Fibroblast of lung (primary cell): ENCODE results near the gene MATK. TPM values are rescaled to one million over a fixed set of nuclear protein-coding genes. Genes with fewer than 3 reads are reported as not detected.

Experiments
- DNase-seq, 2 donors: peaks; one replicate each; pipeline versions ENCODE4 v3.0.0 to v3.0.0-alpha.2; 2010; ENCODE audit warnings: low read depth in 2 of 2
- H2AFZ ChIP-seq: 2 replicates; pipeline ENCODE4 v1.5.1; 2012; ENCODE audit warnings: low read length, control low read depth, inconsistent platforms
- H3K27ac ChIP-seq: 2 replicates; pipeline ENCODE4 v1.5.1; 2011; ENCODE audit warnings: low read length, control low read depth; ENCODE audit not compliant: insufficient read depth
- H3K27me3 ChIP-seq: 2 replicates; pipeline ENCODE4 v1.5.1; 2011; ENCODE audit warnings: mild to moderate bottlenecking, low read length; ENCODE audit not compliant: control insufficient read depth, insufficient read depth
- H3K36me3 ChIP-seq: 2 replicates; pipeline ENCODE4 v1.5.1; 2011; ENCODE audit warnings: low read length; ENCODE audit not compliant: control insufficient read depth, insufficient read depth
- H3K4me1 ChIP-seq: 2 replicates; pipeline ENCODE4 v1.5.1; 2011; ENCODE audit warnings: low read length; ENCODE audit not compliant: control insufficient read depth, insufficient read depth; ENCODE audit errors: extremely low read depth
- H3K4me2 ChIP-seq: 2 replicates; pipeline ENCODE4 v1.5.1; 2011; ENCODE audit warnings: low read length, control low read depth; ENCODE audit not compliant: insufficient read depth; ENCODE audit errors: extremely low read depth
- H3K4me3 ChIP-seq, 4 experiments: fragments of 200-600 bp in 1 of 4; sonication (generic) in 1 of 4; replicated peaks in 1 of 4; 2 replicates each; pipeline ENCODE4 v1.5.1; 2011 to 2016; ENCODE audit warnings: low read length in 4 of 4, low read depth in 3 of 4, mild to moderate bottlenecking in 3 of 4, control low read depth in 2 of 4, inconsistent platforms in 1 of 4, mixed read lengths in 1 of 4; ENCODE audit not compliant: insufficient read depth in 1 of 4; ENCODE audit errors: control extremely low read depth in 1 of 4
- H3K79me2 ChIP-seq: 2 replicates; pipeline ENCODE4 v1.5.1; 2012; ENCODE audit warnings: mild to moderate bottlenecking, low read length, inconsistent platforms; ENCODE audit not compliant: control insufficient read depth, insufficient read depth
- H3K9ac ChIP-seq: 2 replicates; pipeline ENCODE4 v1.5.1; 2011; ENCODE audit warnings: mild to moderate bottlenecking, low read length, control low read depth; ENCODE audit not compliant: insufficient read depth
- H3K9me3 ChIP-seq: 2 replicates; pipeline ENCODE4 v1.5.1; 2012; ENCODE audit warnings: low read depth, low read length; ENCODE audit not compliant: control insufficient read depth, insufficient read depth
- H4K20me1 ChIP-seq: 2 replicates; pipeline ENCODE4 v1.5.1; 2011; ENCODE audit warnings: low read length; ENCODE audit not compliant: control insufficient read depth, insufficient read depth; ENCODE audit errors: extremely low read depth
- CTCF ChIP-seq, 2 donors: IDR thresholded peaks in 1 of 2; conservative IDR thresholded peaks in 1 of 2; 1 replicate in 1 of 2; 2 replicates in 1 of 2; pipeline ENCODE4 v1.5.1; 2011 to 2012; ENCODE audit warnings: low read length in 2 of 2, control low read depth in 1 of 2, inconsistent platforms in 1 of 2, low read depth in 1 of 2, mild to moderate bottlenecking in 1 of 2
- EZH2 ChIP-seq: IDR thresholded peaks from 2 replicates; pipeline ENCODE4 v1.5.1; 2012; ENCODE audit warnings: low read length, control low read depth, mild to moderate bottlenecking; ENCODE audit errors: missing control alignments
- polyA plus RNA-seq, 2 donors: library from polyadenylated mRNA; depleted of rRNA in 1 of 2; stranded (reverse) in 1 of 2; unstranded in 1 of 2; fragments of >200 nt; gene quantifications; 2 replicates each; pipeline ENCODE4 v1.2.1, GENCODE V29; 2011 to 2012; ENCODE audit warnings: missing spikeins in 1 of 2
- total RNA-seq: library from RNA; depleted of rRNA; stranded (reverse); fragments of >200 nt; gene quantifications from 2 replicates; pipeline ENCODE4 v1.2.1, GENCODE V29; 2014

Gene MATK
- total and polyA plus RNA-seq, 2 donors (not counting 1 experiment from before 2014, with no cell fraction given) = under 0.01 TPM; not detected in 1

GRCh38 chr19:3736106-3736724 lies 50.0 kb downstream of the MATK start:
- no peak overlapping the region for H3K27ac ChIP-seq
- H3K4me3 ChIP-seq = no peak overlapping the region
- no peak for DNase-seq
- no peaks in the 10 kb centered on the region for H3K27me3 ChIP-seq
- TF ChIP-seq CTCF (conservative IDR thresholded peaks at IDR 0.05 in 1 of 2, IDR thresholded peaks at IDR 0.05 in 1 of 2; ENCODE audit: low read depth in 1 of 2, low read length in 2 of 2) (no peak), EZH2 (no peak)
- no peaks in the 10 kb centered on the region for H3K79me2 ChIP-seq
- H3K9ac ChIP-seq = no peak overlapping the region
- H3K9me3 ChIP-seq = no peaks in the 10 kb centered on the region
- no peaks in the 10 kb centered on the region for H3K36me3 ChIP-seq
- H3K4me1 ChIP-seq = no peaks in the 10 kb centered on the region
- H4K20me1 ChIP-seq = no peaks in the 10 kb centered on the region
- no peak overlapping the region for H2AFZ ChIP-seq
- no peak overlapping the region for H3K4me2 ChIP-seq

GRCh38 chr19:3734310-3734600 lies 51.9 kb downstream of the MATK start:
- H4K20me1 ChIP-seq = no peaks in the 10 kb centered on the region
- H3K4me2 ChIP-seq = no peak overlapping the region
- H3K4me3 ChIP-seq = no peak overlapping the region
- no peaks in the 10 kb centered on the region for H3K4me1 ChIP-seq
- H3K27ac ChIP-seq = no peak overlapping the region
- H2AFZ ChIP-seq = no peak overlapping the region
- H3K79me2 ChIP-seq = no peaks in the 10 kb centered on the region
- DNase-seq = no peak
- no peaks in the 10 kb centered on the region for H3K27me3 ChIP-seq
- H3K36me3 ChIP-seq = no peaks in the 10 kb centered on the region
- H3K9ac ChIP-seq = no peak overlapping the region
- H3K9me3 ChIP-seq = no peaks in the 10 kb centered on the region
- no peak for TF ChIP-seq CTCF (conservative IDR thresholded peaks at IDR 0.05 in 1 of 2, IDR thresholded peaks at IDR 0.05 in 1 of 2; ENCODE audit: low read depth in 1 of 2, low read length in 2 of 2)
- no peak for TF ChIP-seq EZH2

- no peak overlapping the region for H2AFZ ChIP-seq
- no peaks in the 10 kb centered on the region for H4K20me1 ChIP-seq
- no peak overlapping the region for H3K4me3 ChIP-seq
- no peaks in the 10 kb centered on the region for H3K4me1 ChIP-seq
- DNase-seq = no peak
- no peak overlapping the region for H3K4me2 ChIP-seq
- no peaks in the 10 kb centered on the region for H3K27me3 ChIP-seq
- no peaks in the 10 kb centered on the region for H3K9me3 ChIP-seq
- TF ChIP-seq EZH2 = no peak
- no peak for TF ChIP-seq CTCF (conservative IDR thresholded peaks at IDR 0.05 in 1 of 2, IDR thresholded peaks at IDR 0.05 in 1 of 2; ENCODE audit: low read depth in 1 of 2, low read length in 2 of 2)
- no peaks in the 10 kb centered on the region for H3K36me3 ChIP-seq
- H3K79me2 ChIP-seq = no peaks in the 10 kb centered on the region
- no peak overlapping the region for H3K27ac ChIP-seq
- no peak overlapping the region for H3K9ac ChIP-seq
Observed at GRCh38 chr19:3733549-3734309, 52.5 kb downstream of the MATK start.
